NOMO-1 treated with DMSO at 0.1 percent for 48 hours (cell line): ENCODE data around the gene ADAD2.

Experiments used
- DNase-seq: peaks from one replicate; lab custom pipeline; 2025; ENCODE audit not compliant: unreplicated experiment; lab: John Stamatoyannopoulos, UW

Gene ADAD2

DNA sequence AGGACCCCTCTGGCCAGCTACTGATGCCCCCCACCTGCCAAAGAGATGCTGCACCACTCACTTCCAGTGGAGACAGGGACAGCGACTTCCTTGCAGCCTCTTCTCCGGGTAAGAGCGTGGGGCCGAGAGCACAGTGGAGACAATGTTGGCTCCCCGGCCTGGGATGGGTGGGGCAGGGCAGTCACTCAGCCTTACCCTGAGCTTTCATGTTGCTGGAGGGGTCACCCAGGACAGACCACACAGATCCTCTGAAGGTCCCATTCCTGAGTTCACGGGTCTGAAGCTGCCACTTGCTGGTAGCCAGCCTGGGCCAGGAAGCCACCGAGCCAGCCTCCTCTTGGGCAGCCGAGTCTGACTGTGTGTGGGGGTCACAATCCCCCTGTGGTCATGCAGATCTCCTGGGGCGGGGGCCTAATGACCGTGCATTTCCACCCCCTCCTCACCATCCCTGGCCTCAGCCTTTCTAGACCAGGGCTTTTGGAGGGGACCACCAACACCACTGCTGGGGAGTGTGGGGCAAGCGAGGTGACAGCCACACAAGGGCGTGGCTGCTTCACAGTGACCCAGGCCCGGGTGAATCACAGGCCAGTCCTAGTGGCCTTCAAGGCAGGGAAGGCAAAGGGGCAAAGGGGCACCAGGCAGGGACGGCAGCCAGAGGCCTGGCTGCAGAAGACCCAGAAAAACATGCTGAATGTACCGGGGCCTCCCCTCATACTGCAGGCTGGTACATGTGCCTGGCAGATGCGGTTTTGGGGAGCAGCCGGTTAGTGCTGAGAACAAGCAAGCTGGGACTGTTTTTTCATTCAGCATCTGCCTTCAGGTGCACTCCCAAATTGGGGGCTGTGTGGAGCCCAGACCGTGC is 14.5 kb upstream of the ADAD2 start:
- DNase-seq, result no peak

DNA sequence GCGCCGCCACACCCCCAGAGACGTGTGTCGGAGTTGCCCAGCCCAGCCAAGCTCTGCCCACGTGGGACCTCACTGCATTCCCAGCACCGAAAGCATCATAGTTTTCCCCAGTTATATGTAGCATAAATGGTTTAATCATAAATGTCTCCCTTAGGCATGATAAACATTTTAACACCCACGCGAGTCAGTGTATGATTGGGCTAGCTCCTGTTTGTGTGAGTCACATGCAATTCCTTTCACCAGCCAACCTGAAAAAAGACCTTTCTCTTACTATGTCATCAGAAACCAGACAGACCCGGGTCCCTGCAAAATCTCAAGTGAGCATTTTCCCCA is 13.2 kb upstream of the ADAD2 start:
- no peak for DNase-seq

DNA sequence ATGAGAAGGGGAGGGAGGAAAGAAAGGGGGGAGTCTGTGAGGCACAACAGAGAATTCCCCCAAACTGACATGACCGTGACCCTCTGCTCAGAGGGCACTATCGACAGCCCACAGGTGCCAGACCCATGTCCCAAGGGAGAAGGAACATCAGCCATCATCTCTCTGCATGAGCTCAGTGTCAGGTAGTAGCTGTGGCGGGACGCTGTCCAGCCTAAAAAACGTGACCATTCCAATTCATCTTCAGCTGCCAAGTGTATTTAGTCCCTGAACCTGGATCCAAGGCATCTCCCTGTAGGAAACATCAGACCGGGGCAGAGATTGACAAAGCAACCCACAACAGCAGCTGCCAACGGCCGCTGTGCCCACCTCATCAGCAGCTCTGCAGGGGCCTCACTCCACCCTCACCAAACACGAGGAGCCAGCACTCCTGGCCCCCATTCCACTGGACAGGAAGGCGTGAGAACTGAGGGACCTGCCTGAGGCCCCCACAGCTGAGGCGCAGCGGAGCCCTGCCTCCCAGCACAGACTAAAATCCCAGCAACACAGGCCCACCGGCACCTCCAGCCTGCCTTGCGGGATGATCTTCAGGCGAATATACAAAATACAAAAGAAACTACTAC is 12.7 kb upstream of the ADAD2 start:
- no peak for DNase-seq

- DNase-seq, result no peak
These were observed 11.9 kb upstream of the ADAD2 start for GRCh38 chr16:84178892-84179611.

- no peak for DNase-seq
These were observed 11.2 kb upstream of the ADAD2 start for GRCh38 chr16:84179612-84180320.

- DNase-seq, result no peak
These were observed 10.3 kb upstream of the ADAD2 start for GRCh38 chr16:84180519-84181140.

DNA sequence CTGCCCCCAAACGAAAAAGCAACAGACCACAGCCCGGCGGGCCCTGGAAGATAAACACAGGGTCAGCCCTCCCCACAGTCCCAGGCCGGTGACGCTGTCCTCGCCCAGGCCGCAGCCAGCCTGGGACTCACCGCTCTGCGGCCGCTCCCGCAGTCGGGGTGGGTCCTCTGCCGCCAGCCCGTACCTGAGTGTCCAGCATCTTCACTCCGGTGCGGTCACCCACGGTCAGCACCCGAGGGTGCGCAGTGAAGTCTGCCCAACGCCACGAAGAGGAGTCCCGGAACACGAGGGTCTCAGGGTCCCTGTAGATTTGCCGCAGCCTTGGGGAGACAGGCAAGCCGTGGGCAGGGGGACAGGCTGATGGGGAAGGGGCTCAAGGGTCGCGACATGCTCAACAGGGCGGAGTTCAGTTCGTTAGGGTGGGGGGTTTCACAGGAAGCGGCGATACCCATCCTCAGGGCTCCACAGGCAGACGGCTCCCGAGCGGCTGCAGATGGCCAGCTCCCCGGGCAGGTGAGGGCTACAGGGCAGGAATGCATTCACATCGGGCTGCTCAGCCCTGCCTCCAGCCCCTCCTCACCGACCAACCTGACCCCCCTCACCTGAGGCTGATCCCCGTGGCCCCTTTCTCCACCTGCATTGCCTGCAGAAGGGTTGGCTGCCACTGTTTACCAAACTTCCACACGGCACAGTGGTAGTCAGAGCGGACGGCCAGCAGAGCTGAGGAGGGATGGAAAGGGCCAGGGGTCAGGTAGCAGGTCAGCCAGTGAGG is 9.6 kb upstream of the ADAD2 start:
- DNase-seq, result no peak

DNA sequence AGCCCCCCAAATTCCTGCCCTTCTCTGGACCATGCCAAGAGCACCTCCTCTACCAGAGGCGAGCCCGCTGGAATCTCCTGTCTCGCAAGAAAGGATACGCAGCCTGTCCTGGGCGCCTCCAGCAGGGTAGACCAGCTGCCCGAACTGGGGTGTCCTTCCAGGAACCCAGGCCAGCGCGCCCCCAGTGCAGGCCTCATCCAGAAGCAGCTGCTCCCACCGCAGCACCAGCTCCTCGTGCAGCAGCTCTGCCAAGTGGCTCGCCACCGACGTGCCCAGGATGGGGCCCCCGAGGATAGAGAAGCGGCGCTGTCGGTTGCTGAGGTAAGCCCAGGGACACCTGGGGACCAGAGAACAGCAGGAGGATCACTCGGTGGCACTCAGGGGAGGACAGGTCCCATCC is 8.9 kb upstream of the ADAD2 start:
- DNase-seq, result no peak

GRCh38 chr16:84182680-84183571 is 8.0 kb upstream of the ADAD2 start:
- no peak for DNase-seq

DNA sequence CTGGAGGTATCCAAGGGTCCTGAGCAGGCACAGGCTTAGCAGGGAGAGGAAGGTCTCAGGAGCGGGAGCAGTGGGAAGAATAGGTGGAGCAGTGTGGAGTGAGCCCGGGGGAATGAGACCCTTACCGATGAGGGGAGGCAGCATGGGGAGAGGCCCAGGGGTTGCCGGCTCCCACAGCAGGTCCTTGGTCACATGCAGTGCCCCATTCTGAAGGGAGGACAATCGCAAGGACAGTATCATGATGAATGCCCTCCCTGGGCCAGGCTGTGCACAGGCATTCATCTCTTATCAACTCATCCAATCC is 7.4 kb upstream of the ADAD2 start:
- no peak for DNase-seq

DNA sequence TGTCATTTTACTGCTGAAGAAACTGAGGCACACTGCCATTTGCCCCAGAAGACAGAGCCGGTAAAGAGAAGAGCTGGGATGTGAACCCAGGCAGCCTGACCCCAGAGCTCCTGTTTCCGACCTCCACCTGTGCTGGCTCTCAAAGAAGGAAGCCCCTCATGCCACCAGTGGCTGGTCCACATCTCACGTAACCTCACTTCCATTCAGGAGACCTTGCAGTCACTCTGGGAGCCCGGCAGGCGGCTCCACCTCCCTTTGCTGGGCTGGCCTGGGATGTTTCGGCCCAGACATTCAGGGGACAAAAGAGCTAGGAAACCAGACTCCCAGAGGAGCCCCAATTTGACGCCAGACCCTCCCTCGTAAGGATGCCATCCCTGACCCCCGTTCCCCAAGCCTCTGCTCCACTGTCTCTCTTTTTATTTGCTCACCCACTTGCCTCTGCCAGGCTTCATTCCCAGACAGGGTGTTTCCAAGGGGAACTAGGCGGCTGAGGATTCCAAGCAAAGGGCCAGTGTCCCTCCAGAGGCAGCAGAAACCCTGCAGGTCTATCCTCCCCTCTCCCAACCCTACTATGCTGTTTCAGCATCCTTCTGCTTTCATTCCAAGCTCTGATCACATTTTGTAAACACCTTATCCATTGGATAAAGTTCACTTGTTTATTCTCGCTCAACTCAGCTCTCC is 6.9 kb upstream of the ADAD2 start:
- DNase-seq, result no peak

GRCh38 chr16:84184775-84185174 is 6.2 kb upstream of the ADAD2 start:
- no peak for DNase-seq

- DNase-seq, result peak; percentile 86
These were observed 4.1 kb upstream of the ADAD2 start, which contains the start of gene TAF1C for GRCh38 chr16:84186685-84187437. TAF1C (minus strand) TSS chr16:84187057; CDS start chr16:84184988, 2,069 bp downstream.

GRCh38 chr16:84191466-84191865 is 509 bp downstream of the ADAD2 start:
- DNase-seq, result no peak

DNA sequence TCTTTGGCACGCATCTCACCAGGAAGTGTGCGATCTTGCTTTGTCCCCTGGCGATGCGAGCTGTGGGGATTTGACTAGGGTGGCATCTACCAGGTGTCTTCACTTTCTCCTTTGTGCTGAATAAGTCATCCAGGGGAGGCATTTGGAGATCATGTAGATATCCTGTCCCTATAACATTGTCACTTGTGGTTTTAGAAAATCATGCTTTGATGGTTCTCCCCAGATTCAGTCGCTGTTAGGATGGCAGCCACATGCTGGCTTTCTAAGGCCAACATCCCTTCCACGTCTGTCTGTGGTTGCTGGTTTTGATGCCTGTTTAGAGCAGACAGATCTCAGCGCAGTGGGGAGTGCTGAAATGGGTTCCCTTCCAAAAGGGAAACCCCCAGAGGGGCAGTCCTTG is 2.5 kb downstream of the ADAD2 start:
- no peak for DNase-seq

DNA sequence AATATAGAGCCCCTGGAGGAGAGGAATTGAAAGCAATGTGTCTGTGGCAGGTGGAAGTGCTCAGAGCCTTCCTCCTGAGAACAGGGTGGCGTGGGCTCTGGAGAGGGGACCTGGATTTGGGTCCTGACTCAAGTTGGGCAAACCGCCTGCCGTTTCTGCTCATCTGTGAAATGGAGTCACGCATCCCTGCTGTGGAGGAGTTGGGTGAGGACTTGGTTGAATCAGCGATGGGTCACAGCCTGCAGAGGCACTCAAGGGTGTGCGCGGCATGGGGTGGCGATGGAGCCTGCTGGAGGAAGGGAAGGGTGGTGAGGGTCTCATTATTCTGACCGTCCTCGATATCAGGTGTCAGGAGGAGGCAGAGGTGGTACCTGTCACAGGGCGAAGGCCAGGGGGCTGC is 3.1 kb downstream of the ADAD2 start:
- no peak for DNase-seq

- DNase-seq, result no peak
These were observed 3.7 kb downstream of the ADAD2 start for GRCh38 chr16:84194470-84195200.
